HFFc6 (cell line): ENCODE data around the gene NPTX2. TPM values are rescaled to one million over a fixed set of nuclear protein-coding genes. Genes with fewer than 3 reads are reported as not detected.

Experiments
- DNase-seq: peaks from one replicate; pipeline ENCODE4 v3.0.0-alpha.2; 2018
- H3K27ac Mint-ChIP-seq: 2 replicates; pipeline ENCODE4 v1.8.0; 2020; ENCODE audit warnings: mild to moderate bottlenecking, mixed read lengths
- H3K27me3 Mint-ChIP-seq: 2 replicates; pipeline ENCODE4 v1.8.0; 2021; ENCODE audit warnings: mild to moderate bottlenecking, moderate library complexity, mixed read lengths; ENCODE audit not compliant: insufficient read depth
- H3K36me3 Mint-ChIP-seq: 2 replicates; pipeline ENCODE4 v1.8.0; 2021; ENCODE audit warnings: low read depth, mixed read lengths
- H3K4me1 Mint-ChIP-seq: 2 replicates; pipeline ENCODE4 v1.8.0; 2020; ENCODE audit warnings: low read depth, mixed read lengths
- H3K4me3 Mint-ChIP-seq: 2 replicates; pipeline ENCODE4 v1.8.0; 2020; ENCODE audit warnings: mild to moderate bottlenecking, moderate library complexity, mixed read lengths
- H3K9me3 Mint-ChIP-seq: 2 replicates; pipeline ENCODE4 v1.8.0; 2020; ENCODE audit warnings: mild to moderate bottlenecking, mixed read lengths
- total RNA-seq, 6 experiments: library from RNA; stranded (reverse); fragmentation: NEBNext Ultra II Directional; extraction: Animal tissue kit (Norgen Biotek cat#: 25700); gene quantifications; 2 replicates in 1 of 6; 3 replicates in 5 of 6; pipeline ENCODE4 v1.2.3, GENCODE V29; 2021
- TF ChIP-seq, protein P1 (sequence below): fragments of 200-600 bp; sonication (generic); IDR thresholded peaks from 2 replicates; pipeline ENCODE4 v1.5.0; 2021; ENCODE audit warnings: antibody characterized with exemption, mild to moderate bottlenecking

Gene NPTX2
- total RNA-seq, 6 experiments from 2014 or later, result not detected

DNA sequence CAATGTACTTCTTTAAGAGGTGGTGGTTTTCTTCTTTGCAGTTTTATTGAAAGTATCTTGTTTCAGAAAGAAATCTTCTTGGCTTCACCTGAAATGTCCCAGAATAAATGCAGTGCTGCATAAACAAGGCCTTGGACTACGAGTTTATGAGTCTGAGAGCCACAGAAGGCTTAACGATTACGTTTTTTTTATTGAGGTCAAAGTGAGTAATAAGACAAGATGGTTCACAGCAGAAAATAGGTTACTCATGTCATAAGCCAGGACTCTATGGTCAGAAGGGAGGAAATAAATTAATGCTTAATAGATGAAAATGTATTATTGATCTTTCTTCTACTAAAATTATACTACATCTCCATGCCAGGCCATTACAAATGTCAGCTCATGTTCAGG lies 13.7 kb upstream of the NPTX2 start:
- Mint-ChIP-seq H3K27me3 (peaks cover 2% of the 10 kb centered on the region; the same call in 1 of the 2 replicates), H3K36me3 (no peaks in the 10 kb centered on the region), H3K4me3 (no peak overlapping the region), H3K27ac (no peak overlapping the region), H3K4me1 (no peaks in the 10 kb centered on the region), H3K9me3 (no peaks in the 10 kb centered on the region)
- TF ChIP-seq, protein P1, sequence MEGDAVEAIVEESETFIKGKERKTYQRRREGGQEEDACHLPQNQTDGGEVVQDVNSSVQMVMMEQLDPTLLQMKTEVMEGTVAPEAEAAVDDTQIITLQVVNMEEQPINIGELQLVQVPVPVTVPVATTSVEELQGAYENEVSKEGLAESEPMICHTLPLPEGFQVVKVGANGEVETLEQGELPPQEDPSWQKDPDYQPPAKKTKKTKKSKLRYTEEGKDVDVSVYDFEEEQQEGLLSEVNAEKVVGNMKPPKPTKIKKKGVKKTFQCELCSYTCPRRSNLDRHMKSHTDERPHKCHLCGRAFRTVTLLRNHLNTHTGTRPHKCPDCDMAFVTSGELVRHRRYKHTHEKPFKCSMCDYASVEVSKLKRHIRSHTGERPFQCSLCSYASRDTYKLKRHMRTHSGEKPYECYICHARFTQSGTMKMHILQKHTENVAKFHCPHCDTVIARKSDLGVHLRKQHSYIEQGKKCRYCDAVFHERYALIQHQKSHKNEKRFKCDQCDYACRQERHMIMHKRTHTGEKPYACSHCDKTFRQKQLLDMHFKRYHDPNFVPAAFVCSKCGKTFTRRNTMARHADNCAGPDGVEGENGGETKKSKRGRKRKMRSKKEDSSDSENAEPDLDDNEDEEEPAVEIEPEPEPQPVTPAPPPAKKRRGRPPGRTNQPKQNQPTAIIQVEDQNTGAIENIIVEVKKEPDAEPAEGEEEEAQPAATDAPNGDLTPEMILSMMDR, result no peak
- DNase-seq, result no peak

DNA sequence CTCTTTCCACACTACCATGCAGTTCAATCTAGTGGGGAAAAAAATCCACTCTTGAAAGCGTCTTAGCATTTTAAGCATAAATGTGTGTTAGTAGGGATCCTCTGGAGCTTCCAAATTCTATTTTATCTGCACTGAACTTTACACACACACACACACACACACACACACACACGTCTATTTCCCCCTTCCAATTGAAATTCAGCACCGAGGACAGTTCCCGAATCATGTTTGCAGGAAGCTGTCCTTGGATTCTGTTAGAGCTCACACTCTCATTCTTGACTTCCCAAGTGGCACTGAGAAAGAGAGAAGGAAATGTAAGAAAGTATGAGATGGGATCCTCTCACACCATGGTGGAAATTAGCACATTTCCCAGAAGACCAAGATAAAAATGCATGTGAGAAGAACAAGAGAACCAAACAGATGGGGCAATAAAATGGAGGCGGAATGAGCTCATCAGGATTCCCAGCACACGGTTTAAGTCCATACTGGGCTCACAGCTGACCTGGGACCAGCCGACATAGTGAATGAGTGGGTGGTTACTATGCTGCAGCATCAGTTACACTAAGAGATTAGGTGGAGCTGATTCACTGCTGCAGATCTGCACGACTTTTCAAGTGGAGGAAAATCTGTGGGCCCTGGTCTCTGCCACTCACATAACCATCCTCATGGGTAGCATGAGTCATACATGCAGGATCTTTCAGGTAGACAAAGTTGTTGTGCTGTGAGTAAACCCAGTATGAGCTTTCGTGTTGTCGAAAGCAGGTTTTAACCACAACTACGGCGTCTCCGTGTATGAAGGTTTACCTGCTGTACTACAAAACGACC lies 3.3 kb upstream of the NPTX2 start:
- Mint-ChIP-seq H3K4me1 (no peaks in the 10 kb centered on the region), H3K4me3 (no peak overlapping the region), H3K36me3 (no peaks in the 10 kb centered on the region), H3K9me3 (no peaks in the 10 kb centered on the region), H3K27ac (no peak overlapping the region), H3K27me3 (peaks cover under 1% of the 10 kb centered on the region)
- peak; percentile 8 for DNase-seq
- TF ChIP-seq, protein P1, result no peak

DNA sequence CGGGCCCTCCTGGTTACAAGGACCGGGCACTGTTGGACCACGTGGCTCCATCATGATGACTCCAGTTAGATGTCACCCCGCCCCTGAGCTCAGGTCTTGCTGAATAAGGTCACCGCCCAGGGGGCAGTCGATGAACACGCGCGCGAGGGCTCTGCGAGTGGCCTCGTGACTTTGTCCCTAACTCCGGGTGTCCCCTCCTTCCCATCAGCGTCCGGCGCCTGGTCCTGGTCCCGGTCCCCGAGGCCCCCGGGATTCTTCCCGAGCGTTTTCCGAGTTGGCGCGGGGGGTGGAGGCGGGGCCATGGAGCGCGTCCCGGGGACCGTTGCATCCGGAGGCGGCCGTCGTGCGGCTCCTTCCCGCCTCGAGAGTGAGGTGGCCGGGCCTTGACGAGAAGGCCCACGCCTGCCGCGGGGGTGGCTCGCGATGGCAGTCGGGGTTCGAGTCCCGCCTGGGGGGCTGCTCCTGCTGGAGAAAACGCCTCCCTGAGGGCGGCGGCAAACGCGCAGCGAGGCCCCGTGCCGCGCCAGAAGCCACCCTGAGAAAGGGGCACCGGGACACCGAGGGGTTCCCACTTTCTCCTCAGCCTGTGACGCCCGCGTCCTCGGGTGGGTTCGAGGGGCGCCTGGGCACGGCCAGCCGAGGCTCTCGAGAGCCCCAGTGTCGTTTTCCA lies 569 bp upstream of the NPTX2 start:
- Mint-ChIP-seq H3K4me3 (no peak overlapping the region), H3K9me3 (no peaks in the 10 kb centered on the region), H3K4me1 (no peaks in the 10 kb centered on the region), H3K27me3 (peaks cover 14% of the 10 kb centered on the region), H3K36me3 (no peaks in the 10 kb centered on the region), H3K27ac (no peak overlapping the region)
- no peak for DNase-seq
- TF ChIP-seq, protein P1, result no peak

DNA sequence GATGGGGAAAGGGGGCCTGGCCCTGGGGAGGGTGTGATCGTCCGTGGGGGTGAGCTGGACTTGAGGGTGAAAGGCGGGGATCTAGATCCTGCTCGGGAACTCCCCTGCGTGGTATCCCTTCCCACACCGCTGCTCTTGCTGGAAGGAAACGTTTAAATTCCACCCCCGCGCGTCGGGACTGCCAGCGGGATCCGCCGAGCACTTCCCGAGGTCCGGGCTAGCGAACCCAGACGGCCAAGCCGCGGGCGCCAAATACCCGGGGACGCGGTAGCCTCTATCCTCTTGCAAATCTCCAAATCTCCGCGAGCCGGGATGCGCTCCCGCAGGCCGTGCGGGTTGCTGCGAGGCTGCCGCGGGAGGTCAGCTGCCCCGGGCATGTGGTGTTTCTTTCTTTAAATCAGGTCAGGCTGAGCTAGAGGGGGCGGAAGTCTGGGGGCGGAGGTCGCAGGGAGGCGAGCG lies 904 bp downstream of the NPTX2 start:
- Mint-ChIP-seq H3K9me3 (no peaks in the 10 kb centered on the region; the same call in 1 of the 2 replicates), H3K27me3 (peaks cover 23% of the 10 kb centered on the region), H3K4me3 (no peak overlapping the region), H3K36me3 (no peaks in the 10 kb centered on the region), H3K27ac (no peak overlapping the region), H3K4me1 (no peaks in the 10 kb centered on the region)
- no peak for DNase-seq
- TF ChIP-seq, protein P1, result no peak

DNA sequence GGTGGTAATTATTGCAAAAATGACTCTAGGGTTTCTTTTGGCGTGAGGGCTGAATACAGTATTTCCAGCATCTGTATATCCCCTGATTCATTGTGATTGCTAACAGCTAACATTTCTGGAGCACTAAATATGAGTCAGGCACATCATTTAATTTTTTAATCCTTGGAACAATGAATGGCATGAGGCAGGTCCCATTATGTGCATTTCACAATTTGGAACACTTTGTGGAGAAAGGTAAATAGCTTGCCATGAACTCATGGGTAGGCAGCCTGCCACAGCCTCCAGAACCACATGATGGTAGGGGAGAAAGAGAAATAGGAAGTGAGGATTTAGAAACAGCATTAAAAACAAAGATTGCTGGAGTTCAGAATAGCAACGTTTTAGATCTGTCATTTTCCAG lies 1.7 kb downstream of the NPTX2 start:
- Mint-ChIP-seq H3K27me3 (peaks cover 23% of the 10 kb centered on the region), H3K27ac (no peak overlapping the region), H3K36me3 (no peaks in the 10 kb centered on the region), H3K4me1 (no peaks in the 10 kb centered on the region), H3K9me3 (no peaks in the 10 kb centered on the region; the same call in 1 of the 2 replicates), H3K4me3 (no peak overlapping the region)
- TF ChIP-seq, protein P1, result no peak
- DNase-seq, result no peak
